ENCODE data around the gene TIPRL. TPM values are rescaled to one million over a fixed set of nuclear protein-coding genes. Genes with fewer than 3 reads are reported as not detected.

The TIPRL gene
- total RNA-seq, 4 donors from 2014 or later: 13.7 to 37.5 (median 18.9) TPM

DNA sequence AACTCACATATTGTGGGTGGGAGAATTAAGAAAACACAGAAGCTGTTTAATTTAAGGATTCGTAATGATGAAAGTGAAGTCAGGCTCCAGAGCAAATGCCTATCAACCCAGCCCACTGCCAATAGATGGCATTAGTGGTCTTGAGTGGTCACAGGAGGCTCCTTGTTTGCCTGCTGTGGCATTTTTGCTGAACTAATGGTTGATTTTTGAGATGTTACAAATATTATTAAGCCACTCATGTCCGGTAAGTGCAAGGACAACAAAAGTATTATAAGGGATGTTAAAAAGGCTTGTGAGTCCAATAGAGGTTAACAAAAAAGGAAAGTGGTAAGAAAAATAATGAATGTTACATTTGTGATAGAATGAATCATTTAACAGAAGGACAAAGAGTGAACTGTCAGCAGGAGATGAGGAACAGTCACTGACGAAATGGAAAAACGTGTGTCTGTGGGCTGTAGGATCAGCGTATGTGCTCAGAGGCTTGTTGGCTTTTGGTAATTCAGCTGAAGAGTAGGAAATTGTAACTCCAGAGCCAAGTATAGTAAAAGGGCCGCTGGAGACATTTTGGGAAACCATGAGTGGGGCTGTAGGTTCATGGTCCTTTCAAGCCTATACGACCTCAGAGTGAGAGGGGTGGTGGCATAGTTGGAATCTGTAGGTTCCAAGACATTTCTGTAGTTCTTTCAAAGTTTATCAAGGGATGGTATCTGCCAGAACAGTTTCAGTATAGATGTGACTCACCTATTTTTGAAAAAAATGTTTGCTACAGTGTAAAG lies 58.3 kb downstream of the TIPRL start:
- no peak for TF ChIP-seq POLR2AphosphoS5 (IDR thresholded peaks at IDR 0.05)
- no peak for TF ChIP-seq POLR2A (IDR thresholded peaks at IDR 0.05)
- no peak for TF ChIP-seq EP300 (IDR thresholded peaks at IDR 0.05)
- no peak for TF ChIP-seq CTCF (IDR thresholded peaks at IDR 0.05)
- Histone ChIP-seq H3K27ac (no peak overlapping the region), H3K4me3 (no peak overlapping the region), H3K4me1 (peaks cover 14% of the 10 kb centered on the region), H3K27me3 (no peaks in the 10 kb centered on the region), H3K36me3 (peaks cover 76% of the 10 kb centered on the region), H3K9me3 (no peaks in the 10 kb centered on the region)
- DNase-seq (ENCODE audit: low spot score in 2 of 2): no peak
- WGBS: 73% methylated on average over 7 of the region's 7 CpGs

GRCh38 chr1:168243198-168243597 lies 64.4 kb downstream of the TIPRL start:
- H3K9me3 ChIP-seq: no peaks in the 10 kb centered on the region
- H3K4me1 ChIP-seq: peaks cover 15% of the 10 kb centered on the region
- 50% methylated on average over 2 of the region's 2 CpGs for WGBS
- DNase-seq (ENCODE audit: low spot score in 2 of 2): no peak
- H3K27me3 ChIP-seq: no peaks in the 10 kb centered on the region
- no peak overlapping the region for H3K4me3 ChIP-seq
- peaks cover 73% of the 10 kb centered on the region for H3K36me3 ChIP-seq
- no peak for TF ChIP-seq EP300 (IDR thresholded peaks at IDR 0.05)
- no peak for TF ChIP-seq POLR2AphosphoS5 (IDR thresholded peaks at IDR 0.05)
- TF ChIP-seq POLR2A (IDR thresholded peaks at IDR 0.05): no peak
- TF ChIP-seq CTCF (IDR thresholded peaks at IDR 0.05): no peak
- no peak overlapping the region for H3K27ac ChIP-seq

GRCh38 chr1:168243636-168244212 lies 65.0 kb downstream of the TIPRL start:
- Histone ChIP-seq H3K27me3 (no peaks in the 10 kb centered on the region), H3K4me1 (peaks cover 15% of the 10 kb centered on the region), H3K4me3 (no peak overlapping the region), H3K36me3 (peaks cover 68% of the 10 kb centered on the region), H3K27ac (peak overlapping the region; percentile 14), H3K9me3 (no peaks in the 10 kb centered on the region)
- TF ChIP-seq POLR2AphosphoS5 (IDR thresholded peaks at IDR 0.05) (no peak), CTCF (IDR thresholded peaks at IDR 0.05) (no peak), EP300 (IDR thresholded peaks at IDR 0.05) (no peak), POLR2A (IDR thresholded peaks at IDR 0.05) (no peak)
- DNase-seq (ENCODE audit: low spot score in 2 of 2): no peak
- 36% methylated on average over 3 of the region's 3 CpGs for WGBS

- Histone ChIP-seq H3K4me1 (peaks cover 15% of the 10 kb centered on the region), H3K36me3 (peaks cover 65% of the 10 kb centered on the region), H3K4me3 (no peak overlapping the region), H3K27me3 (no peaks in the 10 kb centered on the region), H3K9me3 (no peaks in the 10 kb centered on the region), H3K27ac (no peak overlapping the region)
- TF ChIP-seq EP300 (IDR thresholded peaks at IDR 0.05) (no peak), CTCF (IDR thresholded peaks at IDR 0.05) (no peak), POLR2AphosphoS5 (IDR thresholded peaks at IDR 0.05) (no peak)
- no peak for DNase-seq (ENCODE audit: low spot score in 2 of 2)
- whole genome bisulfite sequencing: 92% methylated on average over 3 of the region's 3 CpGs
These were observed 66.3 kb downstream of the TIPRL start for GRCh38 chr1:168245042-168245441.

GRCh38 chr1:168246506-168246905 lies 67.7 kb downstream of the TIPRL start:
- no peak overlapping the region for H3K27ac ChIP-seq
- WGBS: 90% methylated on average over 5 of the region's 5 CpGs

More at GRCh38 chr1:168246506-168246905, 67.7 kb downstream of the TIPRL start:
- TF ChIP-seq POLR2A (IDR thresholded peaks at IDR 0.05) (no peak), POLR2AphosphoS5 (IDR thresholded peaks at IDR 0.05) (no peak), EP300 (IDR thresholded peaks at IDR 0.05) (no peak), CTCF (IDR thresholded peaks at IDR 0.05) (no peak)
- peaks cover 66% of the 10 kb centered on the region for H3K36me3 ChIP-seq
- peaks cover 15% of the 10 kb centered on the region for H3K4me1 ChIP-seq
- no peak overlapping the region for H3K4me3 ChIP-seq
- no peaks in the 10 kb centered on the region for H3K27me3 ChIP-seq
- no peaks in the 10 kb centered on the region for H3K9me3 ChIP-seq
- no peak for DNase-seq (ENCODE audit: low spot score in 2 of 2)
